Activated CD8-positive, alpha-beta memory T cell treated with anti-CD3 and anti-CD28 coated beads, Interleukin-2, amount 50 U/mL, for 48 hours (primary cell): ENCODE measurements around the gene SHROOM3.

Experiments
- DNase-seq: peaks from one replicate; pipeline ENCODE4 v3.0.0-alpha.2; 2020

Gene SHROOM3

GRCh38 chr4:76545226-76545884, 110.3 kb downstream of the SHROOM3 start:
- no peak for DNase-seq

DNA sequence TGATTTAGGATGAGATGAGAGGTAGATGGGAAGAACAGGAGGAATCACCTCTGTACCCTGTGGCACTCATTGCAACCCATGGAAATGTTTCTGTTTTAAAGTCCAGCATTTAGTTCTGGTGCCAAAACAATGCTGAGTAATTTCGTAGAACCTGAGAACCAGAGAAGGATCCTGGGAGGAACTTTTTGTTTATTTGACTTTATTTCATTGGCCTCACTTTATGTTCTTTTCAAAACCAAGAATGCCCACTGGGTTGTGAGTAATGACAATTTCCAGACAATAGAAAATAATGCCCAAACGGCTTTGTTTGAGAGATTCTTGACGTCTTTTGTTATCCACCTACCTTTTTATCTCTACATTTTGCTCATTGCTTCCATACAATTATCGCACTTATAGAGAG, 111.3 kb downstream of the SHROOM3 start:
- DNase-seq: no peak

DNA sequence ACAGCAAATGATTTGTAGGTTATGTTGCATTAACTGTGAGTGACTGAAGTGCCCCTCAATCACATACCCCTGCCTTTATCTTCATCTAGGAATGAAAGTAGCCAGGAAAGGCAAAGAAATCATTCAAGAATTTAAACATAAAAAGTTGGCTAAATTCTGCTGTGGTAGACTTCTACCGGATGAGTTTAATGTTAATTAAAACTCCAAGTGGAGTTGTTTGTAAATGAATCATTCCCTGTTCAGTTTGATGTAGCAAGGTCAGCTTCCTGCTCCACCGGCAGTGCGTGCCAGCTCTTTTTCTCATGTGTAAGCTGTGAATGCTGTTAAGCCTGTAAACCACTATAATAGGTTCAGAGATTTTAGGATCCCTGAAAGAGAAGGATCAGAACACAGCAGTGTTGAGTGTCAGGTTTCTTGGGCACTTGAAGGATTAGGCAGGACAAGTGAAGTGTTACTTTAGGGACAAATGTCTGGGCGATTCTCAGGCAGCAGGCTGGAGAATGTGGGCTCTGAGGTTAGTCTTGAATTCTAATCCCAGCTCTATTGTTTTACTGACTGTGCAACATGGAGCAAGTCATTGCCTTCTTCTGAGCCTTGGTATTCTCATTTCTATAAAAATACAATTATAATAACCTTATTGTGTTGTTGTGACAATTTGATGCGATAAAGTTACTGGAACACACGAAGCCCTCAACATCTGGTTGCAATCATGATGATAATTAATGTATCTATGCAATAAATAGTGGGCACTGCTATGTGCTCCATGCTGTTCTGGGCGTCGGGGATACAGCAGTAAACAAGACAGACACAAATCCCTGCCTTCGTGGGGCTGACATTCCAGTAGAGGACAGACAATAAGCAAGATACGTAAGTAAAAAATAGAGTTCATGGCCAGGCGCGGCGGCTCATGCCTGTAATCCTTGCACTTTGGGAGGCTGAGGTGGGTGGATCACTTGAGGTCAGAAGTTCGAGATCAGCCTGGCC, 112.0 kb downstream of the SHROOM3 start:
- no peak for DNase-seq

GRCh38 chr4:76548704-76549103, 113.7 kb downstream of the SHROOM3 start:
- DNase-seq: no peak

GRCh38 chr4:76549765-76550164, 114.7 kb downstream of the SHROOM3 start:
- no peak for DNase-seq

DNA sequence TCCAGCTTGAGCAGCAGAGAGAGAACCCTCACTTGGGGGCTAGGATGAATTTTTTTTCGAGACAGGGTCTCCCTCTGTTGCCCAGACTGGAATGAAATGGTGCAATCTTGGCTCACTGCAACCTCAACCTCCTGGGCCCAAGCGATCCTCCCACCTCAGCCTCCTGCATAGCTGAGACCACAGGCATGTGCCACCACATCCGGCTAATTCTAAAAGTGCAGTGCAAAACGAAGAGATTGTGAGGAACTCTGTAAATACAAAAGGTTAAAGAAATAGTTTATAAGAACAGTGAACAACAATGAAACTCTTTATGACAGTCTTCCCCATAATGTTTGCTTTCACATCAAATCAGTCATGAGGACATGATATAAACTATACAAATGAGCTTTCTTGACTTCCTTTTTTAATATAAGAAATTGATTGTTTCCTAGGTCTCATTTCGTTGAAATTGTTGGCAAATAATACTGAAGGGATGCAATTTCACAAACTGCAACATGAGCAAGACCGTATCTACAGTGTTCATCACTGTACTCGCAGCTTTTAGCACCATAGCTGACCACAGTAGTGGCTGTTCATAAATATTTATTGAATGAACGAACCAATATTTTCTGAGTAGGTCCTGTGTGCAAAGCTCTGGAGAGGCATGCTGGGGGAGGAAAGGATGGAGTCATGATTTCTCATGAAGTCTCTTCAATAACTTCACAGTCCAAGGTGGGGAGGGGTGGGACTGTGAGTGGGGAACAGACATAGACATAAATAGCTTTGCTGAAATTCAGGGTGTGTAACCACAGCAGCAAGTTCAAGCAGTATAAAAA, 116.1 kb downstream of the SHROOM3 start:
- DNase-seq: no peak

GRCh38 chr4:76554630-76555029, 119.6 kb downstream of the SHROOM3 start:
- no peak for DNase-seq

- DNase-seq: no peak
These were observed 121.4 kb downstream of the SHROOM3 start for GRCh38 chr4:76556452-76556851.

DNA sequence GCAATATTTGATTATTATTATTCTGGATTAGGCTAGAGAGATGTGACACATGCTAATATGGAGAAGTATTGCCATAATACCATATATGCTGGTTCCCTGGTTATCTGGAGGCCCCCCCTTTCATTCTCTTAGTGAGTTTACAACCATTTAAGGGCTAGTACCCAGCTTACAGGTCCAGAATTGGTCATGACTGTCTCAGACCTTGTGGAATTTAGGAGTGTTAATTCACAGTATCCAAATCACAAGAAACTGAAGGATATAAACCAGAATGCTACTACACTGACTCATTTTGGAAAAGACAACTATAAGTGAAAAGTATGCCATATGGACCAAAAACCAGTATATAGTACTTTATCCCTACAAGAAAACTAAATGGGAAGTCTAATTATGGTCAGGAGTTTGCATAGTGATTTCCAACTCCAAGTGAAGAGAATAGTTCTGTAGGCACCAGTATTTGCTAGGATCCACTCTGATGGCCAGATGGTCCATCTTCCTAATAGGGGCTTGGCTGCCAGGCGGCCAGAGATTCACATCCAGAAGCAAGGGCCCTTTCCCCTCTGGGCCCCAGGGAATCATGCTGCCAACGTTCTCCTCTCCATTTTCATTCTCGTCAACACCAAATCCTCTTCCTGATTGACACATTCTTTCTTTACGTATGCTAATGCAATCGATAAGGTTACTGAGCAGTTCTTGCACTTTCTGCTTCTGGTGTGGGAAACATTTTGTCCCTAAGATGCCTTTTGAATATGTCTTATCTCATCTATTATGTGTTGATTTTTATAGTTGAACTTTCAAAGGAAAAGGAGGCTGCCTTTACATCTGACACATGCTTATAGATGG, 123.6 kb downstream of the SHROOM3 start:
- no peak for DNase-seq

- DNase-seq: no peak
These were observed 124.4 kb downstream of the SHROOM3 start for GRCh38 chr4:76559236-76560071.

DNA sequence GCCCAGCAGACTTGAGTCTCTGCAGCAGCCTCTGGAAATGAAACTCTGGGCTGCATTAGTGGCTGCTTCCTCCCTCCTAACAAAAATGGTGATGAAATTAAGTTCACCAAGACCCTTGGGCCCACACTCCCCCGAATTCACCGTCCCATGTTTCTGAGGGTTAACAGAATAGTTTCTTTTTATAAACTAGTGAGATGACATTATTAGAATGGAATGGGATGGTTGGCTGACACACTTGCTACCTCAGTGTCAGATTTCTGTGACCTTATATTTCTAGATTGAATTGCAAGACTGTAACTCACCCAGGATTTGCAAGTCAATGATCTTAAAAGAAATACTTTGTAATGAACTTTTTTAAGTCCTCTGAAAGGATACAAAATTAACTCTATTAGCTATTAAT, 127.1 kb downstream of the SHROOM3 start:
- DNase-seq: no peak

DNA sequence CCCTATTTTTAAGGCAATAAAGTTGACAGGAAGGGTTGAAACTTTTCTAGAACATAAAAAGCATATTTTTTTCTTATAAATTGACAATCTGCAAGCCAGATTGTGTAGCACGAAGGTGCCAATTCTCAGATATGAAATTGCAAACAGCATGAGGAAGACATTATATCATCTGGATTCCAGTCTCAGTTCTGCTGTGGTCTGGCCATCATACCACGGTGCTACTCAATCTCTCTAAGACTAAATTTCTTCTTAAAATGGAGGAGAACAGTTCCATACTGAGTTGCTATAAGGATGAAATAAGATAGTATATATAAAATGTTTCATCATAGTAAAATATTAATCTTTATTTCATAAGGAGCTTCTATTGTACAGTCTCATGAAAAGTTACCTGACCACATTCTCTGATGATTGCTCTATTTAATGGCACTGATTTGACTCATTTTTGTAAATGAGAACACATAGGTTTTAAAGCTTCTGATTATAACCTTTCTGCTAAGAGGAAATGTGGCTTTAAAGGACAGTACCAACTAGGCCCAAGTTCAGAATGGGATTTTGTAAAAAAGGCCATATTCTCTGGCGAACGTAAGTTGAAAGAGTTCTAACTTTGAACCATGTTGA, 127.9 kb downstream of the SHROOM3 start:
- DNase-seq: no peak

DNA sequence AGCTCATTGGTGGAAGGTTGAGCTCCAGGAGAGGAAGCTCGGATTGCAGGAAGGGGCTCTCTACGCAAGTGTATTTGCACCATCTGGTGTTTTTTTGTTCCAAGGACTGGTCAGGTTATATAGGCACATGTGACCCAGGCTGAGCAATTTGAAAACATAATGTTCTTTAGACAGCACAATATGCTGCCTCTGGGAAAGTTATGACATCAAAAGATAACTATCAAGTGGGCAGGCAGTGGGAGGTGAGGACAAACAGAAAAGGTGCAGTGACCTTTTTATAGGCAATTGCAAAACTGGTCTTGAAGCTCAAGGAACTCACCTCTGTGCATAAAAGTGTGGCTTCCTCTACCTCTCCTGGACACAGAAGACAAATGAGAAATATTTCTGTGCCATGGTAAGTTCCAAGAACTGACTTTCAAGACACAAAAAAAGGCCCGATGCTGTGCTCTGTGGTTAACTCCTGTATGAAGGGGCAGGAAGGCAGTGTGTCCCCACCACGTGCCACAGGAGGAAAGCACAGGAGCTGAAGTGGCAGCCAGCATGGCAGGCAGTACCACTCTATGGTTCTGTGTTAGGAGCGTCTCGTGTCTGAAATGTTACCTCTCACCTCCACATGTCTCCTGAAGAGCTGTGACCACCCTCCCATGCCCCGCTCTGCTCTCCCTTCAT, 128.6 kb downstream of the SHROOM3 start:
- no peak for DNase-seq

GRCh38 chr4:76564123-76564915, 129.3 kb downstream of the SHROOM3 start:
- no peak for DNase-seq

DNA sequence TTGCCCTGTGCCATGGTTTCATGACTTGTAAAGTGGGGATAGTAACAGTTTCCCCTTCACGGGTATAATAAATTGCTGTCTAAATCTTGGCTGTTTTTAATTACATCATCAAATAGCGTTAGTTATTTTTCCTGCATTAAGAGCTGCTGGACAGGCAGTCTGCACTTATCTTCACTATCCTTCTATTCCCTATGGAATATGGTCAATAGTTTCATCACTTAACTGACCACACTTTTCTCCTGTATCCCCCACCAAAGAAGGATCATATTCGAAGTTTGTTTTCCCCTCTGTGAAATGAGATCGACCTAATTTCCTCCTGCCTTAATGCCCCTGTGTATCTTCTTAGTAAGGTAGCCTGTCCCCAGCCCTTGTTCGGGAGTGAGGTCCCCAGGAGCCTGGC, 133.2 kb downstream of the SHROOM3 start:
- no peak for DNase-seq

GRCh38 chr4:76569225-76569624, 134.2 kb downstream of the SHROOM3 start:
- no peak for DNase-seq

DNA sequence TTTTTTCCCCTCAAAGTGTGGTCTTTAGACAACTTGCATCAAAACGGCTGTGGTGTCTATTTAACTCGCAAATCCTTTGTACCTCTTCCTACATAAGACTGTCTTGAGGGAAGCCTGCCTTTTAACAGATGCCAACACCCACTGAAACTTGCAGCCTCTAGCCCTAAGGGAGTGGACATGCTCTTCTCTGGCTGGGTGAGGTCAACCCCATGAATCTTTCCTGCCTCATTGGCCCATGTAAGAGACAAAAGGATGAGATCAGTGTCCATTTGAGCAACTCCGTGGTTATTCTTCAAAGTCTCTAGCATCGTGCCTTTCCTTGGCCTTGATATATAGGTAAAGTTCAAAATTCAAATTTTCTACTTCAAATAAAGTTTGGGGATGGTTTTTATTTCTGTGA, 134.7 kb downstream of the SHROOM3 start:
- no peak for DNase-seq

GRCh38 chr4:76570141-76570973, 135.3 kb downstream of the SHROOM3 start:
- DNase-seq: no peak

GRCh38 chr4:76571274-76571673, 136.2 kb downstream of the SHROOM3 start:
- no peak for DNase-seq
